Neural progenitor cell (in vitro differentiated cells): Measurements from ENCODE around the gene MORN4.

Experiments used
- EZH2 ChIP-seq: fragments of 200-600 bp; sonication (generic); IDR thresholded peaks from 2 replicates; pipeline ENCODE4 v1.6.1; 2017; ENCODE audit warnings: antibody characterized with exemption, mild to moderate bottlenecking, moderate library complexity
- EZH2phosphoT487 ChIP-seq: fragments of 200-600 bp; sonication (generic); IDR thresholded peaks from 2 replicates; pipeline ENCODE4 v1.6.1; 2017; ENCODE audit warnings: antibody characterized with exemption
- TF ChIP-seq, protein P1 (sequence below): fragments of 200-600 bp; sonication (generic); IDR thresholded peaks from 2 replicates; pipeline ENCODE4 v1.5.1; 2017; ENCODE audit warnings: antibody characterized with exemption, mild to moderate bottlenecking

DNA sequence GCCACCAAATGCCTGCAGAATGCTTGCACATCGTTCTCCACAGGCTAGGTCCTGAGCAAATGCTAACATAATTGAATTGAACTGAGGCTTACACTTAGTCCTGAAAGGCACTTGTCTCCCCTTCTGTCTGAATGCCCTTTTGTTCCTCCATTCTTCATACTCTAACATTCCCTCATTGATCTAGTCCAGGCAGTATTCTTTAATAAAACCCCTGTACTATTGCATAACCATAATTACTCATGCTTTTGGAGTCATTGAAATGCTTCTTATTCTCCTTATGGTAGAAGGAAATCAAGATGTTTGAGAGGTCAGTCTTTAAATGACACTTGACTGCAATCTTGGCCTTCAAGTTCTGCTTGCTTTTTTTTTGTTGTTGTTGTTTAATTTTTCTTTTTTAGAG is 14.3 kb upstream of the MORN4 start:
- TF ChIP-seq EZH2 (no peak), EZH2phosphoT487 (no peak)
- TF ChIP-seq, protein P1, sequence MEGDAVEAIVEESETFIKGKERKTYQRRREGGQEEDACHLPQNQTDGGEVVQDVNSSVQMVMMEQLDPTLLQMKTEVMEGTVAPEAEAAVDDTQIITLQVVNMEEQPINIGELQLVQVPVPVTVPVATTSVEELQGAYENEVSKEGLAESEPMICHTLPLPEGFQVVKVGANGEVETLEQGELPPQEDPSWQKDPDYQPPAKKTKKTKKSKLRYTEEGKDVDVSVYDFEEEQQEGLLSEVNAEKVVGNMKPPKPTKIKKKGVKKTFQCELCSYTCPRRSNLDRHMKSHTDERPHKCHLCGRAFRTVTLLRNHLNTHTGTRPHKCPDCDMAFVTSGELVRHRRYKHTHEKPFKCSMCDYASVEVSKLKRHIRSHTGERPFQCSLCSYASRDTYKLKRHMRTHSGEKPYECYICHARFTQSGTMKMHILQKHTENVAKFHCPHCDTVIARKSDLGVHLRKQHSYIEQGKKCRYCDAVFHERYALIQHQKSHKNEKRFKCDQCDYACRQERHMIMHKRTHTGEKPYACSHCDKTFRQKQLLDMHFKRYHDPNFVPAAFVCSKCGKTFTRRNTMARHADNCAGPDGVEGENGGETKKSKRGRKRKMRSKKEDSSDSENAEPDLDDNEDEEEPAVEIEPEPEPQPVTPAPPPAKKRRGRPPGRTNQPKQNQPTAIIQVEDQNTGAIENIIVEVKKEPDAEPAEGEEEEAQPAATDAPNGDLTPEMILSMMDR: no peak
